ENCODE data around the gene TLL2. TPM values are rescaled to one million over a fixed set of nuclear protein-coding genes. Genes with fewer than 3 reads are reported as not detected.

Gene TLL2
- polyA plus RNA-seq, 1 experiment = 0.05 TPM

GRCh38 chr10:96387601-96388000 is 126.1 kb downstream of the TLL2 start:
- CTCF ChIA-PET = interaction anchor here (3.3 to 3.4 kb wide), 2 partner anchors 12 to 13 kb away, joined by 13 to 30 read pairs; no protein-coding TSS in a partner anchor
- peak; percentile 57 for DNase-seq (ENCODE audit: low read depth)

GRCh38 chr10:96387161-96387560 is 126.6 kb downstream of the TLL2 start:
- H3K4me3 ChIP-seq (ENCODE audit: low read depth, low read length) = no peak overlapping the region
- no peaks in the 10 kb centered on the region for H3K36me3 ChIP-seq (ENCODE audit: control insufficient read depth, insufficient read depth, low read length)
- DNase-seq (ENCODE audit: low read depth) = no peak
- no peak for TF ChIP-seq CTCF (IDR thresholded peaks at IDR 0.05; ENCODE audit: insufficient read depth, low read depth, low read length)
- H3K27me3 ChIP-seq (ENCODE audit: control insufficient read depth, insufficient read depth, low read length) = no peaks in the 10 kb centered on the region
- ChIA-PET CTCF (interaction anchor here (1.0 to 3.3 kb wide), 3 partner anchors 8 to 12 kb away, joined by 3 to 30 read pairs (median 4); no protein-coding TSS in a partner anchor), POLR2A (interaction anchor here (0.6 kb wide), 1 partner anchor 110 kb away, joined by 4 read pairs; no protein-coding TSS in a partner anchor)

More at GRCh38 chr10:96387601-96388000, 126.1 kb downstream of the TLL2 start:
- no peaks in the 10 kb centered on the region for H3K36me3 ChIP-seq (ENCODE audit: control insufficient read depth, insufficient read depth, low read length)
- no peak for TF ChIP-seq CTCF (IDR thresholded peaks at IDR 0.05; ENCODE audit: insufficient read depth, low read depth, low read length)
- POLR2A ChIA-PET = no interaction called here
- H3K27me3 ChIP-seq (ENCODE audit: control insufficient read depth, insufficient read depth, low read length) = no peaks in the 10 kb centered on the region; the same call in 1 of the 2 replicates
- H3K4me3 ChIP-seq (ENCODE audit: low read depth, low read length) = no peak overlapping the region

GRCh38 chr10:96384506-96384905 is 129.2 kb downstream of the TLL2 start:
- CTCF ChIA-PET = interaction anchor here (1.9 to 3.3 kb wide), 2 partner anchors 9 to 10 kb away, joined by 13 to 30 read pairs; no protein-coding TSS in a partner anchor
- Histone ChIP-seq H3K4me3 (ENCODE audit: low read depth, low read length) (no peak overlapping the region), H3K27me3 (ENCODE audit: control insufficient read depth, insufficient read depth, low read length) (no peaks in the 10 kb centered on the region), H3K36me3 (ENCODE audit: control insufficient read depth, insufficient read depth, low read length) (no peaks in the 10 kb centered on the region)
- no peak for TF ChIP-seq CTCF (IDR thresholded peaks at IDR 0.05; ENCODE audit: insufficient read depth, low read depth, low read length)
- POLR2A ChIA-PET = no interaction called here
- no peak for DNase-seq (ENCODE audit: low read depth)

- no peaks in the 10 kb centered on the region for H3K27me3 ChIP-seq (ENCODE audit: control insufficient read depth, insufficient read depth, low read length)
- no peak for DNase-seq (ENCODE audit: low read depth)
- no peak overlapping the region for H3K4me3 ChIP-seq (ENCODE audit: low read depth, low read length)
- POLR2A ChIA-PET = interaction anchor here (0.6 kb wide), 1 partner anchor 230 kb away, joined by 3 read pairs; no protein-coding TSS in a partner anchor
- no peaks in the 10 kb centered on the region for H3K36me3 ChIP-seq (ENCODE audit: control insufficient read depth, insufficient read depth, low read length)
- CTCF ChIA-PET = interaction anchor here (0.6 to 1.8 kb wide), 4 partner anchors 10 to 133 kb away, joined by 3 to 4 read pairs (median 3); partner anchors contain the start of gene TLL2
- TF ChIP-seq CTCF (IDR thresholded peaks at IDR 0.05; ENCODE audit: insufficient read depth, low read depth, low read length) = no peak
Observed at GRCh38 chr10:96380821-96381220, 132.9 kb downstream of the TLL2 start.

- DNase-seq (ENCODE audit: low read depth) = no peak
- no peak for TF ChIP-seq CTCF (IDR thresholded peaks at IDR 0.05; ENCODE audit: insufficient read depth, low read depth, low read length)
- CTCF ChIA-PET = interaction anchor here (0.7 to 1.8 kb wide), 3 partner anchors 10 to 134 kb away, joined by 3 to 10 read pairs (median 4); partner anchors contain the start of gene TLL2
- no peaks in the 10 kb centered on the region for H3K36me3 ChIP-seq (ENCODE audit: control insufficient read depth, insufficient read depth, low read length)
- no peaks in the 10 kb centered on the region for H3K27me3 ChIP-seq (ENCODE audit: control insufficient read depth, insufficient read depth, low read length)
- POLR2A ChIA-PET = no interaction called here
- H3K4me3 ChIP-seq (ENCODE audit: low read depth, low read length) = no peak overlapping the region
Observed at GRCh38 chr10:96379758-96380157, 134.0 kb downstream of the TLL2 start.

All from BJ (cell line).